B cell (primary cell): Measurements from ENCODE around the gene MED13. TPM values are rescaled to one million over a fixed set of nuclear protein-coding genes. Genes with fewer than 3 reads are reported as not detected.
A peak's percentile ranks its signal among the peaks of the same experiment; 100 is the strongest.

Experiments used
- ATAC-seq: fragments of 200-7000 bp; cut with Tn5 transposase; one replicate; pipeline ENCODE4 v1.10.0; 2021; ENCODE audit warnings: low read depth, mild to moderate bottlenecking, moderate number of reproducible peaks, moderate library complexity
- CTCF ChIA-PET: fragments of 350-600 bp; sonication (Branson Sonifier 250); formaldehyde crosslinking; loops from one replicate; lab custom pipeline; 2021; ENCODE audit warnings: antibody characterized with exemption, inconsistent platforms; lab: Charles Lee
- POLR2A ChIA-PET: fragments of 350-600 bp; sonication (Branson Sonifier 250); formaldehyde crosslinking; loops from one replicate; lab custom pipeline; 2021; ENCODE audit warnings: antibody characterized with exemption; lab: Charles Lee
- DNase-seq: peaks from one replicate; pipeline ENCODE4 v3.0.0; 2013
- H2AFZ ChIP-seq: 2 replicates; pipeline ENCODE4 v1.6.1; 2012; ENCODE audit warnings: mild to moderate bottlenecking, low read depth, low read length; ENCODE audit not compliant: insufficient read depth, poor library complexity, severe bottlenecking
- H3K27ac ChIP-seq, 2 donors: 1 replicate in 1 of 2; 2 replicates in 1 of 2; pipeline ENCODE4 v1.5.1; 2012 to 2013; ENCODE audit warnings: low read length in 2 of 2, mild to moderate bottlenecking in 2 of 2, moderate library complexity in 1 of 2
- H3K27me3 ChIP-seq, 4 experiments: fragments of 200-600 bp in 1 of 4; sonication (generic) in 1 of 4; replicated peaks in 1 of 4; 1 replicate in 2 of 4; 2 replicates in 2 of 4; pipeline versions ENCODE4 v1.6.1 to v1.7.0; 2013 to 2016; ENCODE audit warnings: low read length in 3 of 4, mild to moderate bottlenecking in 2 of 4, mixed read lengths in 1 of 4, moderate library complexity in 1 of 4; ENCODE audit not compliant: insufficient read depth in 4 of 4, control insufficient read depth in 3 of 4; ENCODE audit errors: control extremely low read depth in 1 of 4
- H3K36me3 ChIP-seq, 2 experiments: replicated peaks in 1 of 2; 1 replicate in 1 of 2; 2 replicates in 1 of 2; pipeline versions ENCODE4 v1.6.1 to v1.7.1; 2013; ENCODE audit warnings: low read length in 1 of 2; ENCODE audit not compliant: insufficient read depth in 2 of 2, control insufficient read depth in 1 of 2; ENCODE audit errors: control extremely low read depth in 1 of 2, extremely low read depth in 1 of 2
- H3K4me1 ChIP-seq, 2 donors: fragments of 200-600 bp in 1 of 2; sonication (generic) in 1 of 2; 1 replicate in 1 of 2; 2 replicates in 1 of 2; pipeline versions ENCODE4 v1.5.1 to v1.6.1; 2013 to 2017; ENCODE audit warnings: low read length in 2 of 2; ENCODE audit not compliant: control insufficient read depth in 2 of 2, insufficient read depth in 2 of 2
- H3K4me2 ChIP-seq: replicated peaks from 2 replicates; pipeline ENCODE3; 2012; ENCODE audit warnings: mild to moderate bottlenecking, low read depth, low read length; ENCODE audit not compliant: poor library complexity, severe bottlenecking
- H3K4me3 ChIP-seq, 5 experiments: fragments of 200-600 bp in 1 of 5; sonication (generic) in 1 of 5; 1 replicate in 3 of 5; 2 replicates in 2 of 5; pipeline versions ENCODE4 v1.5.1 to v1.7.0; 2011 to 2016; ENCODE audit warnings: low read length in 4 of 5, mild to moderate bottlenecking in 4 of 5, low read depth in 2 of 5, control low read depth in 1 of 5, moderate library complexity in 1 of 5; ENCODE audit not compliant: insufficient read depth in 1 of 5; ENCODE audit errors: control extremely low read depth in 1 of 5, extremely low read depth in 1 of 5
- H3K79me2 ChIP-seq: fragments of 200-600 bp; sonication (generic); one replicate; pipeline ENCODE4 v1.6.0; 2016; ENCODE audit warnings: low read length; ENCODE audit not compliant: control insufficient read depth, insufficient read depth
- H3K9ac ChIP-seq: fragments of 200-600 bp; sonication (generic); 2 replicates; pipeline ENCODE4 v1.6.1; 2017; ENCODE audit warnings: mild to moderate bottlenecking, low read length, moderate library complexity
- H3K9me3 ChIP-seq, 3 donors: one replicate each; pipeline versions ENCODE4 v1.6.1 to v1.7.1; 2013; ENCODE audit warnings: low read length in 2 of 3; ENCODE audit not compliant: control insufficient read depth in 2 of 3, insufficient read depth in 1 of 3; ENCODE audit errors: control extremely low read depth in 1 of 3
- H4K20me1 ChIP-seq: 2 replicates; pipeline ENCODE4 v1.6.0; 2012; ENCODE audit warnings: mild to moderate bottlenecking, low read length; ENCODE audit not compliant: insufficient read depth, control insufficient read depth, poor library complexity, severe bottlenecking
- H3K27ac Mint-ChIP-seq: one replicate; pipeline ENCODE4 v1.8.0; 2021; ENCODE audit warnings: mixed read lengths
- H3K27me3 Mint-ChIP-seq: one replicate; pipeline ENCODE4 v1.8.0; 2021; ENCODE audit warnings: mixed read lengths
- H3K4me1 Mint-ChIP-seq: one replicate; pipeline ENCODE4 v1.8.0; 2021; ENCODE audit warnings: mixed read lengths
- H3K4me3 Mint-ChIP-seq: one replicate; pipeline ENCODE4 v1.8.0; 2021; ENCODE audit warnings: mixed read lengths
- H3K9me3 Mint-ChIP-seq: one replicate; pipeline ENCODE4 v1.8.0; 2022; ENCODE audit warnings: mixed read lengths; ENCODE audit not compliant: insufficient read depth
- CTCF ChIP-seq: fragments of 200-600 bp; IDR thresholded peaks from one replicate; pipeline ENCODE4 v1.8.0; 2022; ENCODE audit warnings: antibody characterized with exemption, mild to moderate bottlenecking
- EZH2 ChIP-seq: IDR thresholded peaks from 2 replicates; pipeline ENCODE4 v1.6.1; 2012; ENCODE audit warnings: borderline replicate concordance, low read depth, mild to moderate bottlenecking, moderate library complexity, low read length; ENCODE audit not compliant: insufficient read depth, poor library complexity, severe bottlenecking
- WGBS: methylation state at CpG from one replicate; pipeline ENCODE4 v1.1.5; 2013; ENCODE audit warnings: missing lambda C conversion rate; ENCODE audit not compliant: insufficient coverage; 5-methylcytosine and 5-hydroxymethylcytosine counted together
- intact Hi-C: fragments of 100-400 bp; cut with micrococcal nuclease; formaldehyde crosslinking; loops from one replicate; pipeline ENCODE4 v1.10.0; 2022
- polyA plus RNA-seq: library from polyadenylated mRNA; depleted of rRNA; stranded (reverse); fragments of >200 nt; gene quantifications from 2 replicates; pipeline ENCODE4 v1.2.3, GENCODE V29; 2012
- total RNA-seq, 2 donors: library from RNA; stranded (reverse); fragments of 120-200 nt in 1 of 2; gene quantifications; 1 replicate in 1 of 2; 2 replicates in 1 of 2; pipeline versions ENCODE4 v1.2.3 to v1.2.4, GENCODE V29; 2013 to 2022

Gene MED13
- total and polyA plus RNA-seq, 2 donors (not counting 1 experiment from before 2014, with no cell fraction given), result 17.3 to 120 TPM

GRCh38 chr17:62099532-62099931, 34.5 kb upstream of the MED13 start:
- Histone ChIP-seq H3K4me1 (peaks cover 23 to 26% of the 10 kb centered on the region in 2 donors), H3K4me2 (peak overlapping the region; percentile 64), H3K79me2 (no peaks in the 10 kb centered on the region), H3K9ac (no peak overlapping the region), H3K9me3 (no peaks in the 10 kb centered on the region), H3K36me3 (no peaks in the 10 kb centered on the region), H3K27me3 (no peaks in the 10 kb centered on the region), H2AFZ (no peak overlapping the region), H3K27ac (peak overlapping the region; percentile 59 to 76), H4K20me1 (no peaks in the 10 kb centered on the region), H3K4me3 (no peak overlapping the region)
- DNase-seq (no peak), ATAC-seq (no peak)
- TF ChIP-seq EZH2 (no peak), CTCF (no peak)
- 83% methylated on average over 1 of the region's 2 CpGs for WGBS
- CTCF ChIA-PET, result interaction anchor here (3.2 kb wide), 1 partner anchor 11 kb away, joined by 29 read pairs; no protein-coding TSS in a partner anchor
- intact Hi-C loops, result loop anchor here (2.0 kb wide), 1 partner anchor 33 kb away; no protein-coding TSS in a partner anchor
- H3K27me3 Mint-ChIP-seq, result no peaks in the 10 kb centered on the region
- H3K9me3 Mint-ChIP-seq, result no peaks in the 10 kb centered on the region
- no peak overlapping the region for H3K4me3 Mint-ChIP-seq
- POLR2A ChIA-PET, result interaction anchor here (1.0 kb wide), 1 partner anchor 33 kb away, joined by 5 read pairs; no protein-coding TSS in a partner anchor
- peaks cover 27% of the 10 kb centered on the region for H3K4me1 Mint-ChIP-seq
- H3K27ac Mint-ChIP-seq, result peak overlapping the region; percentile 29

- peak overlapping the region; percentile 55 for H3K4me3 Mint-ChIP-seq
- ChIA-PET POLR2A (interaction anchor here (1.0 kb wide), 1 partner anchor 33 kb away, joined by 5 read pairs; no protein-coding TSS in a partner anchor), CTCF (interaction anchor here (1.5 to 3.2 kb wide), 2 partner anchors 11 to 32 kb away, joined by 4 to 29 read pairs; no protein-coding TSS in a partner anchor)
- intact Hi-C loops, result loop anchor here (2.0 kb wide), 1 partner anchor 32 kb away; no protein-coding TSS in a partner anchor
- DNase-seq (peak; percentile 69), ATAC-seq (peak; percentile 82)
- Histone ChIP-seq H4K20me1 (no peaks in the 10 kb centered on the region), H3K27ac (peak overlapping the region; percentile 59 to 76), H3K9ac (peak overlapping the region; percentile 41), H3K4me2 (peak overlapping the region; percentile 64), H2AFZ (peak overlapping the region; percentile 48), H3K9me3 (no peaks in the 10 kb centered on the region), H3K4me1 (peaks cover 23 to 26% of the 10 kb centered on the region in 2 donors), H3K79me2 (no peaks in the 10 kb centered on the region), H3K4me3 (peak overlapping the region in 2 of 5 experiments; percentile 22 to 44), H3K36me3 (no peaks in the 10 kb centered on the region), H3K27me3 (no peaks in the 10 kb centered on the region)
- H3K9me3 Mint-ChIP-seq, result no peaks in the 10 kb centered on the region
- TF ChIP-seq EZH2 (no peak), CTCF (no peak)
- peaks cover 32% of the 10 kb centered on the region for H3K4me1 Mint-ChIP-seq
- H3K27me3 Mint-ChIP-seq, result no peaks in the 10 kb centered on the region
- H3K27ac Mint-ChIP-seq, result peak overlapping the region; percentile 69
- 6% methylated on average over 4 of the region's 4 CpGs for WGBS
Measured at GRCh38 chr17:62098623-62099231, 33.6 kb upstream of the MED13 start.
